Activated T-cell treated with anti-CD3 and anti-CD28 coated beads for 4 hours (primary cell): ENCODE results near the gene MRAS.
"Not testable (repeated sequence)": the region's sequence is repeated elsewhere in the genome, so short reads cannot be mapped to it uniquely, and the experiment has no call there.

ENCODE experiments used
- DNase-seq: peaks from one replicate; pipeline ENCODE4 v3.0.0-alpha.2; 2020

MRAS gene

GRCh38 chr3:138426754-138427153 lies 78.4 kb downstream of the MRAS start:
- not testable (repeated sequence) for DNase-seq

GRCh38 chr3:138429665-138430064 lies 81.3 kb downstream of the MRAS start:
- DNase-seq: no peak

- no peak for DNase-seq
Observed at GRCh38 chr3:138432576-138433240, 84.3 kb downstream of the MRAS start.

GRCh38 chr3:138433892-138434275 lies 85.5 kb downstream of the MRAS start:
- DNase-seq: no peak

GRCh38 chr3:138434276-138434874 lies 86.0 kb downstream of the MRAS start, which contains the start of gene ESYT3:
TSS of gene ESYT3 (plus strand) at chr3:138434616. CDS start at chr3:138434799, 183 bp downstream.
- peak; percentile 5 for DNase-seq

- no peak for DNase-seq
Observed at GRCh38 chr3:138434875-138435772, 86.7 kb downstream of the MRAS start.

GRCh38 chr3:138435840-138436239 lies 87.5 kb downstream of the MRAS start:
- no peak for DNase-seq

- DNase-seq: no peak
Observed at GRCh38 chr3:138437281-138437680, 88.9 kb downstream of the MRAS start.

GRCh38 chr3:138438896-138439295 lies 90.5 kb downstream of the MRAS start:
- no peak for DNase-seq

GRCh38 chr3:138439646-138440045 lies 91.3 kb downstream of the MRAS start:
- DNase-seq: no peak

- DNase-seq: no peak
Observed at GRCh38 chr3:138440121-138440521, 91.7 kb downstream of the MRAS start.

GRCh38 chr3:138440596-138440995 lies 92.2 kb downstream of the MRAS start:
- DNase-seq: no peak

- no peak for DNase-seq
Observed at GRCh38 chr3:138441256-138441655, 92.9 kb downstream of the MRAS start.

- DNase-seq: no peak
Observed at GRCh38 chr3:138441742-138442141, 93.4 kb downstream of the MRAS start.

- no peak for DNase-seq
Observed at GRCh38 chr3:138442433-138442832, 94.1 kb downstream of the MRAS start.

- DNase-seq: no peak
Observed at GRCh38 chr3:138443091-138443490, 94.7 kb downstream of the MRAS start.

- DNase-seq: no peak
Observed at GRCh38 chr3:138443521-138444503, 95.4 kb downstream of the MRAS start.

GRCh38 chr3:138445236-138445635 lies 96.9 kb downstream of the MRAS start:
- no peak for DNase-seq

- DNase-seq: no peak
Observed at GRCh38 chr3:138445654-138446053, 97.3 kb downstream of the MRAS start.

- no peak for DNase-seq
Observed at GRCh38 chr3:138448631-138449030, 100.3 kb downstream of the MRAS start.

GRCh38 chr3:138449490-138449889 lies 101.1 kb downstream of the MRAS start:
- no peak for DNase-seq

GRCh38 chr3:138450181-138450580 lies 101.8 kb downstream of the MRAS start:
- no peak for DNase-seq
